IMR-90 (cell line): ENCODE data around the gene CALY. TPM values are rescaled to one million over a fixed set of nuclear protein-coding genes. Genes with fewer than 3 reads are reported as not detected.
A peak's percentile ranks its signal among the peaks of the same experiment; 100 is the strongest.

ENCODE experiments used
- ATAC-seq: fragments of 200-7000 bp; cut with Tn5 transposase; 2 replicates; pipeline ENCODE4 v1.9.1; 2020; ENCODE audit warnings: low read depth, mild to moderate bottlenecking, moderate library complexity
- BruUV-seq: library from RNA; stranded (reverse); fragments of 400-500 nt; replicated peaks from 2 replicates; lab custom pipeline; 2021; lab: Mats Ljungman, UMichigan
- CTCF ChIA-PET: fragments of 300-600 bp; formaldehyde crosslinking; extraction: SDS; loops from one replicate; lab custom pipeline; 2021; ENCODE audit warnings: antibody characterized with exemption; lab: Yijun Ruan, JAX
- POLR2A ChIA-PET: fragments of 300-600 bp; sonication (Branson Sonifier 250); formaldehyde crosslinking; loops from one replicate; lab custom pipeline; 2022; ENCODE audit warnings: antibody characterized with exemption; ENCODE audit not compliant: unreplicated experiment; lab: Charles Lee
- DNase-seq: peaks from one replicate; pipeline ENCODE4 v3.0.0; 2013
- H2AFZ ChIP-seq: replicated peaks from 2 replicates; pipeline ENCODE3; 2013; ENCODE audit warnings: low read length, mild to moderate bottlenecking; ENCODE audit not compliant: poor library complexity
- H2AK5ac ChIP-seq: 2 replicates; pipeline ENCODE4 v1.6.1; 2013; ENCODE audit warnings: low read depth, low read length, inconsistent platforms
- H2AK9ac ChIP-seq: replicated peaks from 2 replicates; pipeline ENCODE3; 2013; ENCODE audit warnings: mild to moderate bottlenecking, low read depth, low read length, moderate library complexity; ENCODE audit not compliant: poor library complexity
- H2BK120ac ChIP-seq: 2 replicates; pipeline ENCODE4 v1.6.1; 2013; ENCODE audit warnings: low read depth, low read length, inconsistent platforms
- H2BK15ac ChIP-seq: 3 replicates; pipeline ENCODE4 v1.6.1; 2013; ENCODE audit warnings: low read depth, low read length, inconsistent platforms
- H2BK20ac ChIP-seq: 2 replicates; pipeline ENCODE4 v1.6.1; 2013; ENCODE audit warnings: low read depth, mild to moderate bottlenecking, inconsistent platforms, low read length, moderate library complexity
- H2BK5ac ChIP-seq: 2 replicates; pipeline ENCODE4 v1.6.1; 2013; ENCODE audit warnings: mild to moderate bottlenecking, low read depth, low read length, inconsistent platforms; ENCODE audit not compliant: poor library complexity, severe bottlenecking
- H3K14ac ChIP-seq: replicated peaks from 2 replicates; pipeline ENCODE4 v1.6.1; 2013; ENCODE audit warnings: low read depth, low read length, inconsistent platforms
- H3K18ac ChIP-seq: 2 replicates; pipeline ENCODE4 v1.6.1; 2013; ENCODE audit warnings: low read depth, low read length, control low read depth
- H3K23ac ChIP-seq: 2 replicates; pipeline ENCODE4 v1.6.1; 2013; ENCODE audit warnings: low read depth, low read length, inconsistent platforms
- H3K27ac ChIP-seq: 2 replicates; pipeline ENCODE4 v1.5.1; 2013; ENCODE audit warnings: mild to moderate bottlenecking, control low read depth, low read length; ENCODE audit not compliant: insufficient read depth
- H3K27me3 ChIP-seq: 2 replicates; pipeline ENCODE4 v1.6.1; 2013; ENCODE audit warnings: low read length; ENCODE audit not compliant: control insufficient read depth, insufficient read depth
- H3K36me3 ChIP-seq: 2 replicates; pipeline ENCODE4 v1.6.1; 2013; ENCODE audit warnings: low read length, mixed read lengths; ENCODE audit not compliant: control insufficient read depth, insufficient read depth
- H3K4ac ChIP-seq: 2 replicates; pipeline ENCODE4 v1.6.1; 2013; ENCODE audit warnings: low read depth, low read length, inconsistent platforms
- H3K4me1 ChIP-seq: 2 replicates; pipeline ENCODE4 v1.6.1; 2013; ENCODE audit warnings: low read length, mixed read lengths; ENCODE audit not compliant: control insufficient read depth, insufficient read depth
- H3K4me2 ChIP-seq: 2 replicates; pipeline ENCODE4 v1.6.1; 2013; ENCODE audit warnings: low read depth, mild to moderate bottlenecking, control low read depth, low read length, moderate library complexity
- H3K4me3 ChIP-seq: 2 replicates; pipeline ENCODE4 v1.5.1; 2013; ENCODE audit warnings: low read depth, mild to moderate bottlenecking, control low read depth, low read length, moderate library complexity; ENCODE audit not compliant: insufficient read depth
- H3K56ac ChIP-seq: 2 replicates; pipeline ENCODE4 v1.6.1; 2013; ENCODE audit warnings: low read length, inconsistent platforms; ENCODE audit not compliant: insufficient read depth; ENCODE audit errors: extremely low read depth
- H3K79me1 ChIP-seq, 2 experiments: 2 replicates each; pipeline ENCODE4 v1.6.1; 2013; ENCODE audit warnings: low read length in 2 of 2, inconsistent platforms in 1 of 2, low read depth in 1 of 2
- H3K9ac ChIP-seq: 2 replicates; pipeline ENCODE4 v1.6.1; 2013; ENCODE audit warnings: low read depth, low read length, control low read depth
- H3K9me1 ChIP-seq: 2 replicates; pipeline ENCODE4 v1.6.1; 2013; ENCODE audit warnings: low read length, inconsistent platforms; ENCODE audit not compliant: insufficient read depth
- H3K9me3 ChIP-seq: 2 replicates; pipeline ENCODE4 v1.6.1; 2013; ENCODE audit warnings: low read length; ENCODE audit not compliant: control insufficient read depth, insufficient read depth
- H4K20me1 ChIP-seq: 2 replicates; pipeline ENCODE4 v1.6.1; 2013; ENCODE audit warnings: low read length, inconsistent platforms; ENCODE audit not compliant: insufficient read depth
- H4K5ac ChIP-seq: 2 replicates; pipeline ENCODE4 v1.6.1; 2013; ENCODE audit warnings: mild to moderate bottlenecking, low read depth, low read length, control low read depth
- H4K8ac ChIP-seq, 2 experiments: 2 replicates each; pipeline ENCODE4 v1.6.1; 2013; ENCODE audit warnings: low read depth in 2 of 2, low read length in 2 of 2, control low read depth in 1 of 2, inconsistent platforms in 1 of 2
- H4K91ac ChIP-seq: 2 replicates; pipeline ENCODE4 v1.6.1; 2013; ENCODE audit warnings: low read depth, low read length, inconsistent platforms; ENCODE audit not compliant: insufficient read depth
- CEBPB ChIP-seq: IDR thresholded peaks from 2 replicates; pipeline ENCODE4 v1.6.1; 2012; ENCODE audit warnings: low read depth, low read length, improper control_type of control experiment
- MAZ ChIP-seq: IDR thresholded peaks from 2 replicates; pipeline ENCODE4 v1.6.1; 2012; ENCODE audit warnings: low read depth, mild to moderate bottlenecking, low read length, improper control_type of control experiment, moderate library complexity, borderline replicate concordance
- MXI1 ChIP-seq: IDR thresholded peaks from 2 replicates; pipeline ENCODE4 v1.6.1; 2012; ENCODE audit warnings: low read depth, mild to moderate bottlenecking, low read length, moderate library complexity, borderline replicate concordance
- POLR2A ChIP-seq: IDR thresholded peaks from 2 replicates; pipeline ENCODE4 v1.6.1; 2012; ENCODE audit warnings: mild to moderate bottlenecking, low read depth, low read length
- RFX5 ChIP-seq: IDR thresholded peaks from 2 replicates; pipeline ENCODE4 v1.8.0; 2012; ENCODE audit warnings: low read depth, mild to moderate bottlenecking, low read length, moderate library complexity
- WGBS, 2 experiments: methylation state at CpG; one replicate each; pipeline versions ENCODE4 v1.1.5 to v1.1.7; 2013; ENCODE audit warnings: missing lambda C conversion rate in 2 of 2; ENCODE audit not compliant: insufficient read length in 1 of 2; ENCODE audit errors: extremely low coverage in 2 of 2; 5-methylcytosine and 5-hydroxymethylcytosine counted together
- dilution Hi-C: fragments of 300-500 bp; cut with HindIII; formaldehyde crosslinking; loops from one replicate; pipeline ENCODE4 v1.14.3; 2018; ENCODE audit warnings: low sequenced_read_pairs; ENCODE audit not compliant: unreplicated experiment
- in situ Hi-C: fragments of 300-500 bp; cut with MboI; formaldehyde crosslinking; loops from 3 replicates; pipeline ENCODE4 v1.14.3; 2019; ENCODE audit warnings: low sequenced_read_pairs, inconsistent platforms, mixed read lengths
- intact Hi-C: fragments of 100-400 bp; cut with micrococcal nuclease; formaldehyde crosslinking; loops from 2 replicates; pipeline ENCODE4 v1.10.0; 2022
- polyA plus RNA-seq, 3 experiments: library from polyadenylated mRNA; depleted of rRNA; stranded (reverse); fragments of >200 nt; gene quantifications; 2 replicates each; pipeline ENCODE4 v1.2.3, GENCODE V29; 2012; ENCODE audit warnings: low replicate concordance in 1 of 3
- total RNA-seq: library from RNA; depleted of rRNA; stranded (reverse); fragments of >200 nt; gene quantifications from 2 replicates; pipeline ENCODE4 v1.2.3, GENCODE V29; 2012

The CALY gene
- total and polyA plus RNA-seq, 2 of the 4 experiments (the other 2 are of a cell fraction) = 0.34 TPM; not detected in 1

GRCh38 chr10:133282846-133283390 is 53.8 kb downstream of the CALY start:
- H3K27me3 ChIP-seq = no peaks in the 10 kb centered on the region
- H3K4me1 ChIP-seq = peaks cover 7% of the 10 kb centered on the region
- H3K4me3 ChIP-seq = no peak overlapping the region
- no peak overlapping the region for H2BK20ac ChIP-seq
- 0 out of 2 replicates have a peak, but pooled peaks cover 4% of the 10 kb centered on the region for H3K9me1 ChIP-seq
- dilution Hi-C loops (no loop called here), intact Hi-C loops (no loop called here), in situ Hi-C loops (no loop called here)
- no peak overlapping the region for H4K91ac ChIP-seq
- ChIA-PET POLR2A (no interaction called here), CTCF (no interaction called here)
- no peak overlapping the region for H2AK5ac ChIP-seq
- no peaks in the 10 kb centered on the region for H3K9me3 ChIP-seq
- no peak overlapping the region for H2BK15ac ChIP-seq
- peak overlapping the region; percentile 1 for H2AK9ac ChIP-seq
- WGBS, 2 experiments = 90% methylated on average over 15 of the region's 24 CpGs; no CpG with 5 or more reads in 1 of the 2 experiments
- no peak overlapping the region for H3K56ac ChIP-seq
- H3K18ac ChIP-seq = no peak overlapping the region
- no TSS peak for BruUV-seq
- H3K4me2 ChIP-seq = no peak overlapping the region
- H3K79me1 ChIP-seq = peaks cover 3 to 12% of the 10 kb centered on the region in 2 experiments; a peak in 3 of 4 replicates
- H4K20me1 ChIP-seq = peaks cover 7% of the 10 kb centered on the region; the same call in 1 of the 2 replicates
- H2BK120ac ChIP-seq = no peak overlapping the region
- no peak for DNase-seq
- no peak overlapping the region for H4K5ac ChIP-seq
- TF ChIP-seq RFX5 (no peak), MXI1 (no peak), CEBPB (no peak), MAZ (no peak), POLR2A (no peak)
- H4K8ac ChIP-seq = no peak overlapping the region
- H3K4ac ChIP-seq = no peak overlapping the region
- no peak overlapping the region for H2BK5ac ChIP-seq
- peaks cover 68% of the 10 kb centered on the region for H3K36me3 ChIP-seq
- no peak overlapping the region for H2AFZ ChIP-seq
- no peak overlapping the region for H3K9ac ChIP-seq
- no peak overlapping the region for H3K27ac ChIP-seq
- no peak overlapping the region for H3K23ac ChIP-seq
- no peak for ATAC-seq
- H3K14ac ChIP-seq = no peak overlapping the region
